HL-60/S4 (cell line): ENCODE data around the gene PUS1.

Experiments used
- in situ Hi-C: fragments of 300-500 bp; cut with MboI; formaldehyde crosslinking; loops from 2 replicates; pipeline ENCODE4 v1.14.3; 2022; ENCODE audit warnings: low sequenced_read_pairs

PUS1 gene

GRCh38 chr12:131915823-131916222, 13.3 kb upstream of the PUS1 start:
- in situ Hi-C loops: no loop called here

- in situ Hi-C loops: no loop called here
Observed at GRCh38 chr12:131916306-131917138, 12.6 kb upstream of the PUS1 start.

- in situ Hi-C loops: no loop called here
Observed at GRCh38 chr12:131917139-131917710, 11.9 kb upstream of the PUS1 start.

GRCh38 chr12:131917711-131918306, 11.3 kb upstream of the PUS1 start:
- in situ Hi-C loops: no loop called here

- in situ Hi-C loops: no loop called here
Observed at GRCh38 chr12:131918311-131919050, 10.6 kb upstream of the PUS1 start.

GRCh38 chr12:131919051-131919347, 10.1 kb upstream of the PUS1 start:
- in situ Hi-C loops: no loop called here

- in situ Hi-C loops: no loop called here
Observed at GRCh38 chr12:131919366-131920156, 9.5 kb upstream of the PUS1 start.

- in situ Hi-C loops: no loop called here
Observed at GRCh38 chr12:131920157-131920508, 8.9 kb upstream of the PUS1 start.

GRCh38 chr12:131920902-131921840, 7.9 kb upstream of the PUS1 start:
- in situ Hi-C loops: no loop called here

GRCh38 chr12:131921866-131922769, 7.0 kb upstream of the PUS1 start:
- in situ Hi-C loops: no loop called here

- in situ Hi-C loops: no loop called here
Observed at GRCh38 chr12:131922772-131923171, 6.3 kb upstream of the PUS1 start.

- in situ Hi-C loops: no loop called here
Observed at GRCh38 chr12:131923260-131923659, 5.8 kb upstream of the PUS1 start.

GRCh38 chr12:131927110-131928079, 1.7 kb upstream of the PUS1 start:
- in situ Hi-C loops: no loop called here

GRCh38 chr12:131928080-131928710, 881 bp upstream of the PUS1 start:
- in situ Hi-C loops: no loop called here

GRCh38 chr12:131929581-131930456, 743 bp downstream of the PUS1 start:
- in situ Hi-C loops: no loop called here

- in situ Hi-C loops: no loop called here
Observed at GRCh38 chr12:131930510-131930909, 1.4 kb downstream of the PUS1 start.
